WTC11 (cell line): ENCODE measurements around the gene RNF150. TPM values are rescaled to one million over a fixed set of nuclear protein-coding genes. Genes with fewer than 3 reads are reported as not detected.

Source experiments
- ATAC-seq: fragments of 200-7000 bp; cut with Tn5 transposase; 2 replicates; pipeline ENCODE4 v1.10.0; 2021; ENCODE audit warnings: mild to moderate bottlenecking, moderate library complexity
- CTCF ChIA-PET: fragments of 300-600 bp; sonication (Branson Sonifier 250); formaldehyde crosslinking; loops from one replicate; lab custom pipeline; 2021; ENCODE audit warnings: antibody characterized with exemption; lab: Charles Lee
- POLR2A ChIA-PET: fragments of 350-600 bp; sonication (Branson Sonifier 250); formaldehyde crosslinking; loops from one replicate; lab custom pipeline; 2021; ENCODE audit warnings: antibody characterized with exemption; lab: Charles Lee
- DNase-seq: peaks from one replicate; pipeline ENCODE4 v3.0.0; 2021; ENCODE audit warnings: low spot score
- H3K27ac Mint-ChIP-seq: 2 replicates; pipeline ENCODE4 v1.8.0; 2021; ENCODE audit warnings: mixed read lengths
- H3K27me3 Mint-ChIP-seq: 2 replicates; pipeline ENCODE4 v1.8.0; 2021; ENCODE audit warnings: low read depth, mild to moderate bottlenecking, moderate library complexity, mixed read lengths
- H3K36me3 Mint-ChIP-seq: 2 replicates; pipeline ENCODE4 v1.8.0; 2021; ENCODE audit warnings: mixed read lengths
- H3K4me1 Mint-ChIP-seq: 2 replicates; pipeline ENCODE4 v1.8.0; 2022; ENCODE audit warnings: mixed read lengths
- H3K4me3 Mint-ChIP-seq: 2 replicates; pipeline ENCODE4 v1.8.0; 2021; ENCODE audit warnings: mild to moderate bottlenecking, moderate library complexity, mixed read lengths
- H3K9me3 Mint-ChIP-seq: 2 replicates; pipeline ENCODE4 v1.8.0; 2021; ENCODE audit warnings: mixed read lengths
- CREB1 ChIP-seq: sonication (generic); formaldehyde crosslinking; IDR thresholded peaks from 2 replicates; pipeline ENCODE4 v1.8.0; 2023; ENCODE audit warnings: mild to moderate bottlenecking, missing genetic modification reagents
- ELF4 ChIP-seq: sonication (generic); formaldehyde crosslinking; IDR thresholded peaks from 2 replicates; pipeline ENCODE4 v1.8.1; 2022; ENCODE audit warnings: low read depth, mild to moderate bottlenecking, moderate library complexity, missing genetic modification reagents
- EMX1 ChIP-seq: fragments of 250-450 bp; sonication (Bioruptor Pico); IDR thresholded peaks from 2 replicates; pipeline ENCODE4 v1.8.0; 2021; ENCODE audit warnings: mild to moderate bottlenecking
- ESRRA ChIP-seq: sonication (generic); formaldehyde crosslinking; IDR thresholded peaks from 2 replicates; pipeline ENCODE4 v1.8.1; 2022; ENCODE audit warnings: mild to moderate bottlenecking, missing genetic modification reagents, borderline replicate concordance
- FOXK1 ChIP-seq: sonication (generic); formaldehyde crosslinking; IDR thresholded peaks from 2 replicates; pipeline ENCODE4 v1.8.0; 2022; ENCODE audit warnings: mild to moderate bottlenecking, moderate library complexity, missing genetic modification reagents
- GABPB1 ChIP-seq: sonication (generic); formaldehyde crosslinking; IDR thresholded peaks from 2 replicates; pipeline ENCODE4 v1.8.1; 2023; ENCODE audit warnings: mild to moderate bottlenecking, missing genetic modification reagents
- GRHL2 ChIP-seq: fragments of 250-450 bp; sonication (Bioruptor Pico); IDR thresholded peaks from 2 replicates; pipeline ENCODE4 v1.8.0; 2022; ENCODE audit warnings: mild to moderate bottlenecking, moderate library complexity; ENCODE audit not compliant: insufficient replicate concordance, severe bottlenecking
- NFATC4 ChIP-seq: fragments of 250-450 bp; sonication (Bioruptor Pico); IDR thresholded peaks from 2 replicates; pipeline ENCODE4 v1.9.0; 2021; ENCODE audit warnings: mild to moderate bottlenecking
- NFE2L1 ChIP-seq: sonication (generic); formaldehyde crosslinking; IDR thresholded peaks from 2 replicates; pipeline ENCODE4 v1.8.1; 2023; ENCODE audit warnings: missing genetic modification reagents
- OVOL2 ChIP-seq: fragments of 250-450 bp; sonication (Bioruptor Pico); IDR thresholded peaks from 2 replicates; pipeline ENCODE4 v1.9.0; 2021; ENCODE audit warnings: mild to moderate bottlenecking, borderline replicate concordance
- RELA ChIP-seq: sonication (generic); formaldehyde crosslinking; IDR thresholded peaks from 2 replicates; pipeline ENCODE4 v1.8.1; 2022; ENCODE audit warnings: missing genetic modification reagents, mild to moderate bottlenecking, borderline replicate concordance
- SOX15 ChIP-seq: fragments of 250-450 bp; sonication (Bioruptor Pico); IDR thresholded peaks from 2 replicates; pipeline ENCODE4 v1.9.0; 2021; ENCODE audit warnings: mild to moderate bottlenecking
- TEAD4 ChIP-seq: sonication (generic); formaldehyde crosslinking; IDR thresholded peaks from 2 replicates; pipeline ENCODE4 v1.8.0; 2022; ENCODE audit warnings: mild to moderate bottlenecking, missing genetic modification reagents
- ZNF121 ChIP-seq: sonication (generic); formaldehyde crosslinking; IDR thresholded peaks from 2 replicates; pipeline ENCODE4 v1.8.0; 2023; ENCODE audit warnings: missing genetic modification reagents
- ZNF138 ChIP-seq: sonication (generic); formaldehyde crosslinking; conservative IDR thresholded peaks from 2 replicates; pipeline ENCODE4 v1.8.1; 2022; ENCODE audit warnings: mild to moderate bottlenecking, moderate library complexity, missing genetic modification reagents
- ZNF219 ChIP-seq: sonication (generic); formaldehyde crosslinking; IDR thresholded peaks from 2 replicates; pipeline ENCODE4 v1.8.0; 2023; ENCODE audit warnings: missing genetic modification reagents, mild to moderate bottlenecking, borderline replicate concordance
- total RNA-seq: library from RNA; stranded (reverse); gene quantifications from 3 replicates; pipeline ENCODE4 v1.2.3, GENCODE V29; 2021
- TF ChIP-seq, protein P1 (sequence below): sonication (generic); formaldehyde crosslinking; conservative IDR thresholded peaks from 2 replicates; pipeline ENCODE4 v1.8.1; 2023; ENCODE audit warnings: mild to moderate bottlenecking, low read depth, missing genetic modification reagents, moderate library complexity
- TF ChIP-seq, protein P2 (sequence below): sonication (generic); formaldehyde crosslinking; IDR thresholded peaks from 2 replicates; pipeline ENCODE4 v1.8.0; 2023; ENCODE audit warnings: missing genetic modification reagents, mild to moderate bottlenecking, borderline replicate concordance
- TF ChIP-seq, protein P3 (sequence below): sonication (generic); formaldehyde crosslinking; IDR thresholded peaks from 2 replicates; pipeline ENCODE4 v1.8.0; 2022; ENCODE audit warnings: mild to moderate bottlenecking, missing genetic modification reagents
- TF ChIP-seq, protein P4 (sequence below): sonication (generic); formaldehyde crosslinking; IDR thresholded peaks from 2 replicates; pipeline ENCODE4 v1.8.1; 2022; ENCODE audit warnings: mild to moderate bottlenecking, missing genetic modification reagents, moderate library complexity, borderline replicate concordance
- TF ChIP-seq, protein P5 (sequence below): sonication (generic); formaldehyde crosslinking; IDR thresholded peaks from 2 replicates; pipeline ENCODE4 v1.8.1; 2022; ENCODE audit warnings: low read depth, mild to moderate bottlenecking, moderate library complexity, missing genetic modification reagents, borderline replicate concordance
- TF ChIP-seq, protein P6 (sequence below): sonication (generic); formaldehyde crosslinking; IDR thresholded peaks from 2 replicates; pipeline ENCODE4 v1.8.1; 2022; ENCODE audit warnings: mild to moderate bottlenecking, moderate library complexity, missing genetic modification reagents

Gene RNF150
- total RNA-seq, 1 experiment from 2014 or later = 5.9 TPM

DNA sequence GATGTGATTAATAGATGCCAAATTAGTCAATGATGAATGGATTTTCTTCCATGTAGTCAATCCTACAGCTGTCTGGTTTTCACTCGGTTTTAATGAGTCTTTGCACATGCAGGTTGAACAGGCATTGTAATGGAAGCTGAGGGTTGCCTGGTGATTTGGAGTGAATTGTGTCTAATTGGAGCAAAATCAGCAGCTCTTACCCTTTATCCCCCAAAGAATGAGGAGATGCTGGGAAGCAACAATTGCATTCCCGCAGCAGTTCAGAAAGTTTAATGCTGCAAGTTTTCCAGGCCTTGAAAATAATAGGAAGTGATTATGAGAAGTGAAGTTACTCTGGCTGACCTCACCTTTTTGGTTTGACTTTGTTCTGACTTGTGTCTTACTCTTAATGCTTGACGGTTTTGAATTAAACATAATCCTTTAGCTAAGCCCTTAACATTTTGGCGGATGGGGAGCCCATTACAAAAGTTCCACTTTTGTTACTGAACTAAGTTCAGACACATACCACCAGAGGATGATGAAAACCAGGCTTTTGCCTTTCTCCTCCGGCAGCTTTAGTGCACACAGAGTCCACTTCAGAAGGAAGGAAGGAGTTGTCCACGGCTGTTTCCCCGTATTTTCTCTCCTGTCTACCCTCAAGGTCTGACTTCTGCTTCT is 298.3 kb downstream of the RNF150 start (continued):
- TF ChIP-seq, protein P1, sequence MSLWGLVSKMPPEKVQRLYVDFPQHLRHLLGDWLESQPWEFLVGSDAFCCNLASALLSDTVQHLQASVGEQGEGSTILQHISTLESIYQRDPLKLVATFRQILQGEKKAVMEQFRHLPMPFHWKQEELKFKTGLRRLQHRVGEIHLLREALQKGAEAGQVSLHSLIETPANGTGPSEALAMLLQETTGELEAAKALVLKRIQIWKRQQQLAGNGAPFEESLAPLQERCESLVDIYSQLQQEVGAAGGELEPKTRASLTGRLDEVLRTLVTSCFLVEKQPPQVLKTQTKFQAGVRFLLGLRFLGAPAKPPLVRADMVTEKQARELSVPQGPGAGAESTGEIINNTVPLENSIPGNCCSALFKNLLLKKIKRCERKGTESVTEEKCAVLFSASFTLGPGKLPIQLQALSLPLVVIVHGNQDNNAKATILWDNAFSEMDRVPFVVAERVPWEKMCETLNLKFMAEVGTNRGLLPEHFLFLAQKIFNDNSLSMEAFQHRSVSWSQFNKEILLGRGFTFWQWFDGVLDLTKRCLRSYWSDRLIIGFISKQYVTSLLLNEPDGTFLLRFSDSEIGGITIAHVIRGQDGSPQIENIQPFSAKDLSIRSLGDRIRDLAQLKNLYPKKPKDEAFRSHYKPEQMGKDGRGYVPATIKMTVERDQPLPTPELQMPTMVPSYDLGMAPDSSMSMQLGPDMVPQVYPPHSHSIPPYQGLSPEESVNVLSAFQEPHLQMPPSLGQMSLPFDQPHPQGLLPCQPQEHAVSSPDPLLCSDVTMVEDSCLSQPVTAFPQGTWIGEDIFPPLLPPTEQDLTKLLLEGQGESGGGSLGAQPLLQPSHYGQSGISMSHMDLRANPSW (CRISPR knock-in tag) = no peak
- no peak for TF ChIP-seq NFATC4 (CRISPR knock-in tag)
- no peak for TF ChIP-seq ESRRA (CRISPR knock-in tag)
- TF ChIP-seq GRHL2 (CRISPR knock-in tag) = no peak
- TF ChIP-seq, protein P2, sequence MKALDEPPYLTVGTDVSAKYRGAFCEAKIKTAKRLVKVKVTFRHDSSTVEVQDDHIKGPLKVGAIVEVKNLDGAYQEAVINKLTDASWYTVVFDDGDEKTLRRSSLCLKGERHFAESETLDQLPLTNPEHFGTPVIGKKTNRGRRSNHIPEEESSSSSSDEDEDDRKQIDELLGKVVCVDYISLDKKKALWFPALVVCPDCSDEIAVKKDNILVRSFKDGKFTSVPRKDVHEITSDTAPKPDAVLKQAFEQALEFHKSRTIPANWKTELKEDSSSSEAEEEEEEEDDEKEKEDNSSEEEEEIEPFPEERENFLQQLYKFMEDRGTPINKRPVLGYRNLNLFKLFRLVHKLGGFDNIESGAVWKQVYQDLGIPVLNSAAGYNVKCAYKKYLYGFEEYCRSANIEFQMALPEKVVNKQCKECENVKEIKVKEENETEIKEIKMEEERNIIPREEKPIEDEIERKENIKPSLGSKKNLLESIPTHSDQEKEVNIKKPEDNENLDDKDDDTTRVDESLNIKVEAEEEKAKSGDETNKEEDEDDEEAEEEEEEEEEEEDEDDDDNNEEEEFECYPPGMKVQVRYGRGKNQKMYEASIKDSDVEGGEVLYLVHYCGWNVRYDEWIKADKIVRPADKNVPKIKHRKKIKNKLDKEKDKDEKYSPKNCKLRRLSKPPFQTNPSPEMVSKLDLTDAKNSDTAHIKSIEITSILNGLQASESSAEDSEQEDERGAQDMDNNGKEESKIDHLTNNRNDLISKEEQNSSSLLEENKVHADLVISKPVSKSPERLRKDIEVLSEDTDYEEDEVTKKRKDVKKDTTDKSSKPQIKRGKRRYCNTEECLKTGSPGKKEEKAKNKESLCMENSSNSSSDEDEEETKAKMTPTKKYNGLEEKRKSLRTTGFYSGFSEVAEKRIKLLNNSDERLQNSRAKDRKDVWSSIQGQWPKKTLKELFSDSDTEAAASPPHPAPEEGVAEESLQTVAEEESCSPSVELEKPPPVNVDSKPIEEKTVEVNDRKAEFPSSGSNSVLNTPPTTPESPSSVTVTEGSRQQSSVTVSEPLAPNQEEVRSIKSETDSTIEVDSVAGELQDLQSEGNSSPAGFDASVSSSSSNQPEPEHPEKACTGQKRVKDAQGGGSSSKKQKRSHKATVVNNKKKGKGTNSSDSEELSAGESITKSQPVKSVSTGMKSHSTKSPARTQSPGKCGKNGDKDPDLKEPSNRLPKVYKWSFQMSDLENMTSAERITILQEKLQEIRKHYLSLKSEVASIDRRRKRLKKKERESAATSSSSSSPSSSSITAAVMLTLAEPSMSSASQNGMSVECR (CRISPR knock-in tag) = no peak
- TF ChIP-seq, protein P3, sequence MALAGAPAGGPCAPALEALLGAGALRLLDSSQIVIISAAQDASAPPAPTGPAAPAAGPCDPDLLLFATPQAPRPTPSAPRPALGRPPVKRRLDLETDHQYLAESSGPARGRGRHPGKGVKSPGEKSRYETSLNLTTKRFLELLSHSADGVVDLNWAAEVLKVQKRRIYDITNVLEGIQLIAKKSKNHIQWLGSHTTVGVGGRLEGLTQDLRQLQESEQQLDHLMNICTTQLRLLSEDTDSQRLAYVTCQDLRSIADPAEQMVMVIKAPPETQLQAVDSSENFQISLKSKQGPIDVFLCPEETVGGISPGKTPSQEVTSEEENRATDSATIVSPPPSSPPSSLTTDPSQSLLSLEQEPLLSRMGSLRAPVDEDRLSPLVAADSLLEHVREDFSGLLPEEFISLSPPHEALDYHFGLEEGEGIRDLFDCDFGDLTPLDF = no peak
- TF ChIP-seq TEAD4 = no peak
- TF ChIP-seq FOXK1 (CRISPR knock-in tag) = no peak
- no peak for TF ChIP-seq GABPB1 (CRISPR knock-in tag)

DNA sequence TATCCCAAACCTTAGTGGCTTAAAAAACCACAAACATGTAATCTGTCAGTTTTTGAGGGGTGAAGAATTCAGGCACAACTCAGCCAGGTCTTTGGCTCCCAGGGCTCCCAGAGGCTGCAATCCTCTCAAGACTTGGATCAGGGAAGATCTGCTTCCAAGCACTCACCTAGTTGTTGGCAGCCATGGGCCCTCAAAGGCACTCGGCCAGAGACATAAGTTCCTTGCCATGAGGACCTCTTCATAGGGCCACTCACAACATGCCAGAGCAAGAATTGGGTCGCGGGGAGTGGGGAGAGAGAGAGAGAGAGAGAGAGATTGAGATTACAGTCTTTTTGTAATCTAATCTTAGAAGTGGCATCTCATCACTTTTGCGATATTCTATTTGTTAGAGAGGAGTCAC is 300.0 kb downstream of the RNF150 start:
- DNase-seq (no peak), ATAC-seq (no peak)
- no peak overlapping the region for H3K27ac Mint-ChIP-seq
- no peaks in the 10 kb centered on the region for H3K4me1 Mint-ChIP-seq
- POLR2A ChIA-PET = no interaction called here
- H3K27me3 Mint-ChIP-seq = no peaks in the 10 kb centered on the region
- CTCF ChIA-PET = no interaction called here
- no peak overlapping the region for H3K4me3 Mint-ChIP-seq
- H3K36me3 Mint-ChIP-seq = no peaks in the 10 kb centered on the region
- H3K9me3 Mint-ChIP-seq = 0 out of 2 replicates have a peak, but pooled peaks cover 3% of the 10 kb centered on the region
- no peak for TF ChIP-seq ZNF121 (CRISPR knock-in tag)
- TF ChIP-seq, protein P4, sequence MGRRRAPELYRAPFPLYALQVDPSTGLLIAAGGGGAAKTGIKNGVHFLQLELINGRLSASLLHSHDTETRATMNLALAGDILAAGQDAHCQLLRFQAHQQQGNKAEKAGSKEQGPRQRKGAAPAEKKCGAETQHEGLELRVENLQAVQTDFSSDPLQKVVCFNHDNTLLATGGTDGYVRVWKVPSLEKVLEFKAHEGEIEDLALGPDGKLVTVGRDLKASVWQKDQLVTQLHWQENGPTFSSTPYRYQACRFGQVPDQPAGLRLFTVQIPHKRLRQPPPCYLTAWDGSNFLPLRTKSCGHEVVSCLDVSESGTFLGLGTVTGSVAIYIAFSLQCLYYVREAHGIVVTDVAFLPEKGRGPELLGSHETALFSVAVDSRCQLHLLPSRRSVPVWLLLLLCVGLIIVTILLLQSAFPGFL = no peak
- TF ChIP-seq, protein P5, sequence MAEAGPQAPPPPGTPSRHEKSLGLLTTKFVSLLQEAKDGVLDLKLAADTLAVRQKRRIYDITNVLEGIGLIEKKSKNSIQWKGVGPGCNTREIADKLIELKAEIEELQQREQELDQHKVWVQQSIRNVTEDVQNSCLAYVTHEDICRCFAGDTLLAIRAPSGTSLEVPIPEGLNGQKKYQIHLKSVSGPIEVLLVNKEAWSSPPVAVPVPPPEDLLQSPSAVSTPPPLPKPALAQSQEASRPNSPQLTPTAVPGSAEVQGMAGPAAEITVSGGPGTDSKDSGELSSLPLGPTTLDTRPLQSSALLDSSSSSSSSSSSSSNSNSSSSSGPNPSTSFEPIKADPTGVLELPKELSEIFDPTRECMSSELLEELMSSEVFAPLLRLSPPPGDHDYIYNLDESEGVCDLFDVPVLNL (CRISPR knock-in tag) = no peak
- TF ChIP-seq FOXK1 (CRISPR knock-in tag) = no peak
- TF ChIP-seq, protein P6, sequence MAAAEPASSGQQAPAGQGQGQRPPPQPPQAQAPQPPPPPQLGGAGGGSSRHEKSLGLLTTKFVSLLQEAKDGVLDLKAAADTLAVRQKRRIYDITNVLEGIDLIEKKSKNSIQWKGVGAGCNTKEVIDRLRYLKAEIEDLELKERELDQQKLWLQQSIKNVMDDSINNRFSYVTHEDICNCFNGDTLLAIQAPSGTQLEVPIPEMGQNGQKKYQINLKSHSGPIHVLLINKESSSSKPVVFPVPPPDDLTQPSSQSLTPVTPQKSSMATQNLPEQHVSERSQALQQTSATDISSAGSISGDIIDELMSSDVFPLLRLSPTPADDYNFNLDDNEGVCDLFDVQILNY = no peak
- no peak for TF ChIP-seq ELF4 (CRISPR knock-in tag)
- no peak for TF ChIP-seq RELA
- no peak for TF ChIP-seq EMX1 (CRISPR knock-in tag)
- TF ChIP-seq ESRRA (CRISPR knock-in tag) = no peak
- TF ChIP-seq NFE2L1 (CRISPR knock-in tag) = no peak
- TF ChIP-seq SOX15 = no peak
- no peak for TF ChIP-seq OVOL2 (CRISPR knock-in tag)
- no peak for TF ChIP-seq ZNF219 (CRISPR knock-in tag)
- TF ChIP-seq CREB1 (CRISPR knock-in tag) = no peak
- no peak for TF ChIP-seq ZNF138 (CRISPR knock-in tag)
- TF ChIP-seq, protein P1 (CRISPR knock-in tag) = no peak
